ENCODE measurements around the gene LRP6.
"Not testable (repeated sequence)": the region's sequence is repeated elsewhere in the genome, so short reads cannot be mapped to it uniquely, and the experiment has no call there.

LRP6 gene

GRCh38 chr12:12171991-12172511 is 94.8 kb downstream of the LRP6 start:
- no peak for DNase-seq

- DNase-seq = no peak
Observed at GRCh38 chr12:12167847-12168246, 99.0 kb downstream of the LRP6 start.

GRCh38 chr12:12166751-12167150 is 100.1 kb downstream of the LRP6 start:
- DNase-seq = no peak

- no peak for DNase-seq
Observed at GRCh38 chr12:12159988-12160387, 106.9 kb downstream of the LRP6 start.

GRCh38 chr12:12158858-12159257 is 108.0 kb downstream of the LRP6 start:
- no peak for DNase-seq

- no peak for DNase-seq
Observed at GRCh38 chr12:12157424-12157823, 109.4 kb downstream of the LRP6 start.

- no peak for DNase-seq
Observed at GRCh38 chr12:12156828-12157227, 110.0 kb downstream of the LRP6 start.

- peak; percentile 12 for DNase-seq
Observed at GRCh38 chr12:12156116-12156515, 110.7 kb downstream of the LRP6 start.

- DNase-seq = no peak
Observed at GRCh38 chr12:12153596-12153995, 113.2 kb downstream of the LRP6 start.

- no peak for DNase-seq
Observed at GRCh38 chr12:12147111-12147510, 119.7 kb downstream of the LRP6 start.

- DNase-seq = not testable (repeated sequence)
Observed at GRCh38 chr12:12144531-12144930, 122.3 kb downstream of the LRP6 start.

GRCh38 chr12:12141000-12141399 is 125.8 kb downstream of the LRP6 start:
- DNase-seq = no peak

- no peak for DNase-seq
Observed at GRCh38 chr12:12138203-12139154, 128.4 kb downstream of the LRP6 start.

- no peak for DNase-seq
Observed at GRCh38 chr12:12133785-12134184, 133.1 kb downstream of the LRP6 start.

GRCh38 chr12:12133259-12133658 is 133.6 kb downstream of the LRP6 start:
- DNase-seq = no peak

GRCh38 chr12:12128670-12129069 is 138.2 kb downstream of the LRP6 start:
- DNase-seq = no peak

GRCh38 chr12:12127304-12127703 is 139.5 kb downstream of the LRP6 start:
- DNase-seq = no peak

GRCh38 chr12:12126551-12126950 is 140.3 kb downstream of the LRP6 start:
- DNase-seq = no peak

- DNase-seq = no peak
Observed at GRCh38 chr12:12123036-12123604, 143.7 kb downstream of the LRP6 start.

- DNase-seq = no peak
Observed at GRCh38 chr12:12121061-12121460, 145.8 kb downstream of the LRP6 start.

GRCh38 chr12:12116677-12117076 is 150.2 kb downstream of the LRP6 start:
- DNase-seq = no peak

- DNase-seq = no peak
Observed at GRCh38 chr12:12115514-12115913, 151.3 kb downstream of the LRP6 start.

- DNase-seq = not testable (repeated sequence)
Observed at GRCh38 chr12:12110923-12111555, 155.8 kb downstream of the LRP6 start.
